SK-N-SH treated with all-trans-retinoic acid at 6 μM for 48 hours (cell line): ENCODE results near the gene PEMT.

ENCODE experiments used
- ATAC-seq: fragments of 200-7000 bp; cut with Tn5 transposase; 3 replicates; pipeline ENCODE4 v1.9.1; 2020; ENCODE audit warnings: mild to moderate bottlenecking, moderate library complexity
- CSRNP3 ChIP-seq: fragments of 250-450 bp; sonication (Bioruptor Pico); IDR thresholded peaks from 2 replicates; pipeline ENCODE4 v1.5.1; 2021; ENCODE audit warnings: mild to moderate bottlenecking, moderate library complexity
- ESRRG ChIP-seq: fragments of 250-450 bp; sonication (Bioruptor Pico); IDR thresholded peaks from 2 replicates; pipeline ENCODE4 v1.6.1; 2021; ENCODE audit warnings: mild to moderate bottlenecking
- GLIS3 ChIP-seq: fragments of 250-450 bp; sonication (Bioruptor Pico); IDR thresholded peaks from 2 replicates; pipeline ENCODE4 v1.5.0; 2020; ENCODE audit warnings: mild to moderate bottlenecking, moderate library complexity
- OSR1 ChIP-seq: fragments of 250-450 bp; sonication (Bioruptor Pico); IDR thresholded peaks from 2 replicates; pipeline ENCODE4 v1.8.0; 2022; ENCODE audit warnings: moderate library complexity, mild to moderate bottlenecking, inconsistent platforms
- TOX ChIP-seq: fragments of 250-450 bp; sonication (Bioruptor Pico); IDR thresholded peaks from 2 replicates; pipeline ENCODE4 v1.8.0; 2021; ENCODE audit warnings: mild to moderate bottlenecking, moderate library complexity, borderline replicate concordance
- ZC3H10 ChIP-seq: fragments of 250-450 bp; sonication (Bioruptor Pico); IDR thresholded peaks from 2 replicates; pipeline ENCODE4 v1.5.1; 2021; ENCODE audit warnings: mild to moderate bottlenecking, moderate library complexity
- ZFP3 ChIP-seq: fragments of 250-450 bp; sonication (Bioruptor Pico); IDR thresholded peaks from 2 replicates; pipeline ENCODE4 v1.5.0; 2020; ENCODE audit warnings: mild to moderate bottlenecking, moderate library complexity
- ZNF565 ChIP-seq: fragments of 450-650 bp; formaldehyde crosslinking; conservative IDR thresholded peaks from 2 replicates; pipeline ENCODE4 v1.5.0; 2020; ENCODE audit warnings: low read depth, mild to moderate bottlenecking, moderate library complexity
- ZNF70 ChIP-seq: fragments of 450-650 bp; formaldehyde crosslinking; IDR thresholded peaks from 2 replicates; pipeline ENCODE4 v1.5.0; 2020; ENCODE audit warnings: mild to moderate bottlenecking, moderate library complexity
- ZNF8 ChIP-seq: fragments of 450-650 bp; formaldehyde crosslinking; IDR thresholded peaks from 2 replicates; pipeline ENCODE4 v1.5.0; 2020; ENCODE audit warnings: mild to moderate bottlenecking, moderate library complexity
- TF ChIP-seq, protein P1 (sequence below): fragments of 250-450 bp; sonication (Bioruptor Pico); IDR thresholded peaks from 2 replicates; pipeline ENCODE4 v1.5.0; 2020; ENCODE audit warnings: mild to moderate bottlenecking, moderate library complexity
- TF ChIP-seq, protein P2 (sequence below): fragments of 250-450 bp; sonication (Bioruptor Pico); IDR thresholded peaks from 2 replicates; pipeline ENCODE4 v1.8.0; 2020; ENCODE audit warnings: mild to moderate bottlenecking, moderate library complexity, borderline replicate concordance
- TF ChIP-seq, protein P3 (sequence below): fragments of 250-450 bp; sonication (Bioruptor Pico); IDR thresholded peaks from 2 replicates; pipeline ENCODE4 v1.5.1; 2020; ENCODE audit warnings: low read depth, mild to moderate bottlenecking, moderate library complexity

PEMT gene

GRCh38 chr17:17496189-17497064 is 95.1 kb downstream of the PEMT start, which contains the start of gene RASD1:
RASD1 (minus strand) TSS chr17:17496395; CDS start chr17:17496181, 214 bp downstream.
- TF ChIP-seq GLIS3 (CRISPR knock-in tag) (no peak), ZFP3 (peak; percentile 69; the same call in 1 of the 2 replicates), ZNF565 (CRISPR knock-in tag) (no peak)
- TF ChIP-seq, protein P1, sequence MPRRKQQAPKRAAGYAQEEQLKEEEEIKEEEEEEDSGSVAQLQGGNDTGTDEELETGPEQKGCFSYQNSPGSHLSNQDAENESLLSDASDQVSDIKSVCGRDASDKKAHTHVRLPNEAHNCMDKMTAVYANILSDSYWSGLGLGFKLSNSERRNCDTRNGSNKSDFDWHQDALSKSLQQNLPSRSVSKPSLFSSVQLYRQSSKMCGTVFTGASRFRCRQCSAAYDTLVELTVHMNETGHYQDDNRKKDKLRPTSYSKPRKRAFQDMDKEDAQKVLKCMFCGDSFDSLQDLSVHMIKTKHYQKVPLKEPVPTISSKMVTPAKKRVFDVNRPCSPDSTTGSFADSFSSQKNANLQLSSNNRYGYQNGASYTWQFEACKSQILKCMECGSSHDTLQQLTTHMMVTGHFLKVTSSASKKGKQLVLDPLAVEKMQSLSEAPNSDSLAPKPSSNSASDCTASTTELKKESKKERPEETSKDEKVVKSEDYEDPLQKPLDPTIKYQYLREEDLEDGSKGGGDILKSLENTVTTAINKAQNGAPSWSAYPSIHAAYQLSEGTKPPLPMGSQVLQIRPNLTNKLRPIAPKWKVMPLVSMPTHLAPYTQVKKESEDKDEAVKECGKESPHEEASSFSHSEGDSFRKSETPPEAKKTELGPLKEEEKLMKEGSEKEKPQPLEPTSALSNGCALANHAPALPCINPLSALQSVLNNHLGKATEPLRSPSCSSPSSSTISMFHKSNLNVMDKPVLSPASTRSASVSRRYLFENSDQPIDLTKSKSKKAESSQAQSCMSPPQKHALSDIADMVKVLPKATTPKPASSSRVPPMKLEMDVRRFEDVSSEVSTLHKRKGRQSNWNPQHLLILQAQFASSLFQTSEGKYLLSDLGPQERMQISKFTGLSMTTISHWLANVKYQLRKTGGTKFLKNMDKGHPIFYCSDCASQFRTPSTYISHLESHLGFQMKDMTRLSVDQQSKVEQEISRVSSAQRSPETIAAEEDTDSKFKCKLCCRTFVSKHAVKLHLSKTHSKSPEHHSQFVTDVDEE (CRISPR knock-in tag): 0 out of 2 replicates have a peak, but pooled peaks have one; percentile 24
- TF ChIP-seq, protein P2, sequence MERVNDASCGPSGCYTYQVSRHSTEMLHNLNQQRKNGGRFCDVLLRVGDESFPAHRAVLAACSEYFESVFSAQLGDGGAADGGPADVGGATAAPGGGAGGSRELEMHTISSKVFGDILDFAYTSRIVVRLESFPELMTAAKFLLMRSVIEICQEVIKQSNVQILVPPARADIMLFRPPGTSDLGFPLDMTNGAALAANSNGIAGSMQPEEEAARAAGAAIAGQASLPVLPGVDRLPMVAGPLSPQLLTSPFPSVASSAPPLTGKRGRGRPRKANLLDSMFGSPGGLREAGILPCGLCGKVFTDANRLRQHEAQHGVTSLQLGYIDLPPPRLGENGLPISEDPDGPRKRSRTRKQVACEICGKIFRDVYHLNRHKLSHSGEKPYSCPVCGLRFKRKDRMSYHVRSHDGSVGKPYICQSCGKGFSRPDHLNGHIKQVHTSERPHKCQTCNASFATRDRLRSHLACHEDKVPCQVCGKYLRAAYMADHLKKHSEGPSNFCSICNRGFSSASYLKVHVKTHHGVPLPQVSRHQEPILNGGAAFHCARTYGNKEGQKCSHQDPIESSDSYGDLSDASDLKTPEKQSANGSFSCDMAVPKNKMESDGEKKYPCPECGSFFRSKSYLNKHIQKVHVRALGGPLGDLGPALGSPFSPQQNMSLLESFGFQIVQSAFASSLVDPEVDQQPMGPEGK (CRISPR knock-in tag): 0 out of 2 replicates have a peak, but pooled peaks have one; percentile 70
- TF ChIP-seq, all 23 proteins: peak for 3
- peak; percentile 92 for ATAC-seq

- no peak for ATAC-seq
- TF ChIP-seq ZC3H10 (CRISPR knock-in tag) (no peak), ZNF8 (no peak), TOX (CRISPR knock-in tag) (no peak), ESRRG (no peak), ZNF70 (no peak), OSR1 (CRISPR knock-in tag) (no peak), CSRNP3 (CRISPR knock-in tag) (no peak)
- TF ChIP-seq, protein P1 (CRISPR knock-in tag): no peak
- TF ChIP-seq, protein P2 (CRISPR knock-in tag): no peak
- TF ChIP-seq, protein P3, sequence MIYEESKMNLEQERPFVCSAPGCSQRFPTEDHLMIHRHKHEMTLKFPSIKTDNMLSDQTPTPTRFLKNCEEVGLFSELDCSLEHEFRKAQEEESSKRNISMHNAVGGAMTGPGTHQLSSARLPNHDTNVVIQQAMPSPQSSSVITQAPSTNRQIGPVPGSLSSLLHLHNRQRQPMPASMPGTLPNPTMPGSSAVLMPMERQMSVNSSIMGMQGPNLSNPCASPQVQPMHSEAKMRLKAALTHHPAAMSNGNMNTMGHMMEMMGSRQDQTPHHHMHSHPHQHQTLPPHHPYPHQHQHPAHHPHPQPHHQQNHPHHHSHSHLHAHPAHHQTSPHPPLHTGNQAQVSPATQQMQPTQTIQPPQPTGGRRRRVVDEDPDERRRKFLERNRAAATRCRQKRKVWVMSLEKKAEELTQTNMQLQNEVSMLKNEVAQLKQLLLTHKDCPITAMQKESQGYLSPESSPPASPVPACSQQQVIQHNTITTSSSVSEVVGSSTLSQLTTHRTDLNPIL (CRISPR knock-in tag): no peak
- TF ChIP-seq, all 23 proteins: peak for 0
Measured at GRCh38 chr17:17495536-17496188, 95.8 kb downstream of the PEMT start.
